OCI-LY3 (cell line): Measurements from ENCODE around the gene CASZ1.

Source experiments
- EZH2phosphoT487 ChIP-seq: fragments of 200-600 bp; shearing (Covaris generic); IDR thresholded peaks from 2 replicates; pipeline ENCODE4 v1.6.1; 2018; ENCODE audit warnings: antibody characterized with exemption, mixed run types, low read depth
- TF ChIP-seq, protein P1 (sequence below): fragments of 200-600, 300-600 bp; sonication (generic); IDR thresholded peaks from 2 replicates; pipeline ENCODE4 v1.5.1; 2014; ENCODE audit warnings: antibody characterized with exemption, low read length, low read depth

DNA sequence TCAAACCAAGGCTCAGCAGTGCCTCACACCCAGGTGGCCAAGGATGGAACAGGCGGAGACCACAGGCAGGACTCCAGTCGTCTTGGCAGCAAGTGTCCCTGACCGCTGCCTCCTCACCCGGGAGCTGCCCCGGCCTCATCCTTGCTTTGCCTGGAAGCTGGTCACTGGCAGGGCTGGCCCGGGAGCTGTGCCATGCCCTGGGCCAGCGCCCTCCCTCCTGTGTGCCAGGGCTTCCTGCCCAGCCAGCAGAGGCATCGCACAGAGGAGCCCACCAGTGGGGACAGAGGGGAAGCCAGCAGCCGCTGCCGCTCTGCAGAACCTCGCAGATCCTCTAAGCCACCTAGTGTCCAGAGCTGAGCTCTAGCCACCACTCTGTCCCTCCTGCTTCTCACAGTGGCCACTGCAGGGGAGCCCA is 7.8 kb downstream of the CASZ1 start:
- TF ChIP-seq, protein P1, sequence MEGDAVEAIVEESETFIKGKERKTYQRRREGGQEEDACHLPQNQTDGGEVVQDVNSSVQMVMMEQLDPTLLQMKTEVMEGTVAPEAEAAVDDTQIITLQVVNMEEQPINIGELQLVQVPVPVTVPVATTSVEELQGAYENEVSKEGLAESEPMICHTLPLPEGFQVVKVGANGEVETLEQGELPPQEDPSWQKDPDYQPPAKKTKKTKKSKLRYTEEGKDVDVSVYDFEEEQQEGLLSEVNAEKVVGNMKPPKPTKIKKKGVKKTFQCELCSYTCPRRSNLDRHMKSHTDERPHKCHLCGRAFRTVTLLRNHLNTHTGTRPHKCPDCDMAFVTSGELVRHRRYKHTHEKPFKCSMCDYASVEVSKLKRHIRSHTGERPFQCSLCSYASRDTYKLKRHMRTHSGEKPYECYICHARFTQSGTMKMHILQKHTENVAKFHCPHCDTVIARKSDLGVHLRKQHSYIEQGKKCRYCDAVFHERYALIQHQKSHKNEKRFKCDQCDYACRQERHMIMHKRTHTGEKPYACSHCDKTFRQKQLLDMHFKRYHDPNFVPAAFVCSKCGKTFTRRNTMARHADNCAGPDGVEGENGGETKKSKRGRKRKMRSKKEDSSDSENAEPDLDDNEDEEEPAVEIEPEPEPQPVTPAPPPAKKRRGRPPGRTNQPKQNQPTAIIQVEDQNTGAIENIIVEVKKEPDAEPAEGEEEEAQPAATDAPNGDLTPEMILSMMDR, result no peak
- TF ChIP-seq EZH2phosphoT487, result no peak
